ENCODE measurements around the gene IL17C.

The IL17C gene

GRCh38 chr16:88647178-88648070 is 9.1 kb downstream of the IL17C start:
- no peak for DNase-seq

GRCh38 chr16:88649195-88649923 is 11.0 kb downstream of the IL17C start:
- DNase-seq = no peak

- no peak for DNase-seq
Measured at GRCh38 chr16:88649924-88650748, 11.8 kb downstream of the IL17C start.

GRCh38 chr16:88650749-88651275 is 12.4 kb downstream of the IL17C start, which contains the start of gene CYBA:
Gene CYBA (minus strand): TSS chr16:88651053. CDS start chr16:88651013, 40 bp downstream.
- no peak for DNase-seq

GRCh38 chr16:88651276-88651988 is 13.1 kb downstream of the IL17C start:
- DNase-seq = no peak

GRCh38 chr16:88651989-88652761 is 13.8 kb downstream of the IL17C start:
- no peak for DNase-seq

GRCh38 chr16:88652762-88653063 is 14.3 kb downstream of the IL17C start:
- no peak for DNase-seq

GRCh38 chr16:88653101-88653500 is 14.7 kb downstream of the IL17C start:
- no peak for DNase-seq

GRCh38 chr16:88653596-88654362 is 15.4 kb downstream of the IL17C start:
- no peak for DNase-seq

- no peak for DNase-seq
Measured at GRCh38 chr16:88654363-88655052, 16.1 kb downstream of the IL17C start.

- DNase-seq = no peak
Measured at GRCh38 chr16:88655053-88655732, 16.8 kb downstream of the IL17C start.

- no peak for DNase-seq
Measured at GRCh38 chr16:88655733-88656281, 17.4 kb downstream of the IL17C start.

- no peak for DNase-seq
Measured at GRCh38 chr16:88656291-88656980, 18.1 kb downstream of the IL17C start.

GRCh38 chr16:88657371-88657770 is 19.0 kb downstream of the IL17C start:
- DNase-seq = no peak

GRCh38 chr16:88658714-88659113 is 20.3 kb downstream of the IL17C start:
- no peak for DNase-seq

GRCh38 chr16:88659160-88659559 is 20.8 kb downstream of the IL17C start:
- DNase-seq = no peak

GRCh38 chr16:88661468-88661867 is 23.1 kb downstream of the IL17C start:
- no peak for DNase-seq

- no peak for DNase-seq
Measured at GRCh38 chr16:88662222-88662842, 24.0 kb downstream of the IL17C start.
